HEK293 (cell line): ENCODE results near the gene SHISAL1.

ENCODE experiments used
- CTCF ChIA-PET: fragments of 350-600 bp; formaldehyde crosslinking; extraction: SDS; loops from one replicate; lab custom pipeline; 2021; ENCODE audit warnings: antibody characterized with exemption; lab: Yijun Ruan, JAX
- POLR2A ChIA-PET: fragments of 300-600 bp; formaldehyde crosslinking; extraction: SDS; loops from one replicate; lab custom pipeline; 2020; ENCODE audit warnings: antibody characterized with exemption, inconsistent platforms; lab: Yijun Ruan, JAX
- H3K27ac ChIP-seq: fragments of 200-500 bp; sonication (Bioruptor generic); 2 replicates; pipeline ENCODE4 v1.5.1; 2014; ENCODE audit warnings: low read depth, low read length, control low read depth, inconsistent platforms; ENCODE audit errors: extremely low read depth
- H3K36me3 ChIP-seq, 2 experiments: fragments of 200-500 bp in 1 of 2; sonication (Bioruptor generic) in 1 of 2; 1 replicate in 1 of 2; 2 replicates in 1 of 2; pipeline ENCODE4 v1.5.1; 2014 to 2017; ENCODE audit warnings: inconsistent platforms in 2 of 2, low read length in 2 of 2; ENCODE audit not compliant: control insufficient read depth in 2 of 2, insufficient read depth in 1 of 2
- H3K4me1 ChIP-seq: fragments of 200-500 bp; sonication (Bioruptor generic); 2 replicates; pipeline ENCODE4 v1.5.1; 2014; ENCODE audit warnings: mild to moderate bottlenecking, low read length, inconsistent platforms; ENCODE audit not compliant: control insufficient read depth, insufficient read depth
- H3K4me3 ChIP-seq: 2 replicates; pipeline ENCODE4 v1.5.1; 2011; ENCODE audit warnings: low read depth, mild to moderate bottlenecking, control low read depth, low read length, moderate library complexity
- H3K9me3 ChIP-seq: fragments of 200-500 bp; sonication (Bioruptor generic); 2 replicates; pipeline ENCODE4 v1.5.1; 2014; ENCODE audit warnings: low read depth, low read length, inconsistent platforms; ENCODE audit not compliant: control insufficient read depth, insufficient read depth
- MYNN ChIP-seq: fragments of 450-650 bp; formaldehyde crosslinking; IDR thresholded peaks from 2 replicates; pipeline ENCODE4 v1.5.1; 2016; ENCODE audit warnings: missing biosample characterization, missing genetic modification characterization, borderline replicate concordance
- SCRT1 ChIP-seq: fragments of 450-650 bp; formaldehyde crosslinking; IDR thresholded peaks from 2 replicates; pipeline ENCODE4 v1.5.1; 2016; ENCODE audit warnings: missing biosample characterization, missing genetic modification characterization, borderline replicate concordance
- YY1 ChIP-seq: fragments of 450-650 bp; formaldehyde crosslinking; IDR thresholded peaks from 2 replicates; pipeline ENCODE4 v1.5.1; 2018; ENCODE audit warnings: missing biosample characterization, missing genetic modification characterization
- ZFP37 ChIP-seq: fragments of 450-650 bp; formaldehyde crosslinking; IDR thresholded peaks from 2 replicates; pipeline ENCODE4 v1.5.1; 2016; ENCODE audit warnings: missing biosample characterization, missing genetic modification characterization
- ZIC2 ChIP-seq: fragments of 450-650 bp; formaldehyde crosslinking; IDR thresholded peaks from 2 replicates; pipeline ENCODE4 v1.5.1; 2016; ENCODE audit warnings: missing biosample characterization, missing genetic modification characterization
- ZNF157 ChIP-seq: fragments of 450-650 bp; formaldehyde crosslinking; IDR thresholded peaks from 2 replicates; pipeline ENCODE4 v1.5.1; 2016; ENCODE audit warnings: missing biosample characterization, missing genetic modification characterization
- ZNF239 ChIP-seq: fragments of 450-650 bp; formaldehyde crosslinking; IDR thresholded peaks from 2 replicates; pipeline ENCODE4 v1.5.1; 2016; ENCODE audit warnings: missing biosample characterization, missing genetic modification characterization
- ZNF37A ChIP-seq: fragments of 450-650 bp; IDR thresholded peaks from 2 replicates; pipeline ENCODE4 v1.5.1; 2018; ENCODE audit warnings: missing biosample characterization, missing genetic modification characterization
- ZNF555 ChIP-seq: fragments of 450-650 bp; formaldehyde crosslinking; conservative IDR thresholded peaks from 2 replicates; pipeline ENCODE4 v1.5.1; 2017; ENCODE audit warnings: missing biosample characterization, mild to moderate bottlenecking, missing genetic modification characterization, inconsistent platforms
- ZNF701 ChIP-seq: fragments of 450-650 bp; formaldehyde crosslinking; IDR thresholded peaks from 2 replicates; pipeline ENCODE4 v1.5.1; 2016; ENCODE audit warnings: missing biosample characterization, missing genetic modification characterization
- ZNF791 ChIP-seq: fragments of 450-650 bp; formaldehyde crosslinking; IDR thresholded peaks from 2 replicates; pipeline ENCODE4 v1.5.1; 2016; ENCODE audit warnings: missing biosample characterization, missing genetic modification characterization
- TF ChIP-seq, protein P1 (sequence below): fragments of 450-650 bp; formaldehyde crosslinking; IDR thresholded peaks from 2 replicates; pipeline ENCODE4 v1.5.1; 2016; ENCODE audit warnings: missing biosample characterization, missing genetic modification characterization
- TF ChIP-seq, protein P2 (sequence below): fragments of 450-650 bp; formaldehyde crosslinking; IDR thresholded peaks from 2 replicates; pipeline ENCODE4 v1.5.1; 2016; ENCODE audit warnings: missing biosample characterization, missing genetic modification characterization, low read depth
- TF ChIP-seq, protein P3 (sequence below): fragments of 450-650 bp; formaldehyde crosslinking; IDR thresholded peaks from 2 replicates; pipeline ENCODE4 v1.5.1; 2016; ENCODE audit warnings: missing biosample characterization, missing genetic modification characterization
- TF ChIP-seq, protein P4 (sequence below): fragments of 450-650 bp; formaldehyde crosslinking; IDR thresholded peaks from 2 replicates; pipeline ENCODE4 v1.5.1; 2017; ENCODE audit warnings: missing biosample characterization, missing genetic modification characterization
- TF ChIP-seq, protein P5 (sequence below): fragments of 450-650 bp; formaldehyde crosslinking; IDR thresholded peaks from 2 replicates; pipeline ENCODE4 v1.5.1; 2016; ENCODE audit warnings: missing biosample characterization, missing genetic modification characterization
- TF ChIP-seq, protein P6 (sequence below): fragments of 450-650 bp; formaldehyde crosslinking; optimal IDR thresholded peaks from 2 replicates; pipeline ENCODE3; 2016; ENCODE audit warnings: missing biosample characterization, mild to moderate bottlenecking, missing genetic modification characterization
- TF ChIP-seq, protein P7 (sequence below): fragments of 450-650 bp; formaldehyde crosslinking; IDR thresholded peaks from 2 replicates; pipeline ENCODE4 v1.5.1; 2016; ENCODE audit warnings: missing biosample characterization, missing genetic modification characterization, low read depth
- TF ChIP-seq, protein P8 (sequence below): fragments of 450-650 bp; formaldehyde crosslinking; IDR thresholded peaks from 2 replicates; pipeline ENCODE4 v1.5.1; 2016; ENCODE audit warnings: missing biosample characterization, missing genetic modification characterization
- TF ChIP-seq, protein P9 (sequence below): fragments of 450-650 bp; formaldehyde crosslinking; IDR thresholded peaks from 2 replicates; pipeline ENCODE4 v1.5.1; 2016; ENCODE audit warnings: missing biosample characterization, missing genetic modification characterization, borderline replicate concordance

Gene SHISAL1

DNA sequence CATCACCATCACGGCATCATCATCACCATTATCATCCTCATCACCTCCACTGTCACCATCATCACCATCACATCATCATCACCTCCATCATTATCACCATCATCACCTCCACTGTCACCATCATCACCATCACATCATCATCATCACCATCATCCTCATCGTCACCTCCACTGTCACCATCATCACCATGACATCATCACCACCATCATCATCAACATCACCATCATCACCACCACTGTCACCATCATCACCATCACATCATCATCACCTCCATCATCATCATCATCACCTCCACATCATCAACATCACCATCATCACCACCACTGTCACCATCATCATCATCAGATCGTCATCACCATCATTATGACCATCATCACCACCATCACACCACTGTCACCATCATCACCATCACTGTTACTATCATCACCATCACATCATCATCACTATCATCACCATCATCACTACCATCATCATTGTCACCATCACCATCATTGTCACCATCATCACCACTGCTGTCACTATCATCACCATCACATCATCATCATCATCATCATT, 99.2 kb downstream of the SHISAL1 start:
- ChIA-PET POLR2A (no interaction called here), CTCF (no interaction called here)
- Histone ChIP-seq H3K36me3 (no peaks in the 10 kb centered on the region), H3K4me3 (no peak overlapping the region), H3K4me1 (no peaks in the 10 kb centered on the region), H3K27ac (no peak overlapping the region), H3K9me3 (no peaks in the 10 kb centered on the region)
- TF ChIP-seq ZFP37 (tag by site-specific recombination) (no peak), SCRT1 (tag by site-specific recombination) (no peak), YY1 (tag by site-specific recombination) (no peak), ZNF157 (no peak), ZNF791 (tag by site-specific recombination) (no peak), ZIC2 (tag by site-specific recombination) (no peak), ZNF555 (tag by site-specific recombination) (no peak), ZNF37A (tag by site-specific recombination) (no peak), ZNF701 (no peak), MYNN (no peak), ZNF239 (no peak)
- TF ChIP-seq, protein P1, sequence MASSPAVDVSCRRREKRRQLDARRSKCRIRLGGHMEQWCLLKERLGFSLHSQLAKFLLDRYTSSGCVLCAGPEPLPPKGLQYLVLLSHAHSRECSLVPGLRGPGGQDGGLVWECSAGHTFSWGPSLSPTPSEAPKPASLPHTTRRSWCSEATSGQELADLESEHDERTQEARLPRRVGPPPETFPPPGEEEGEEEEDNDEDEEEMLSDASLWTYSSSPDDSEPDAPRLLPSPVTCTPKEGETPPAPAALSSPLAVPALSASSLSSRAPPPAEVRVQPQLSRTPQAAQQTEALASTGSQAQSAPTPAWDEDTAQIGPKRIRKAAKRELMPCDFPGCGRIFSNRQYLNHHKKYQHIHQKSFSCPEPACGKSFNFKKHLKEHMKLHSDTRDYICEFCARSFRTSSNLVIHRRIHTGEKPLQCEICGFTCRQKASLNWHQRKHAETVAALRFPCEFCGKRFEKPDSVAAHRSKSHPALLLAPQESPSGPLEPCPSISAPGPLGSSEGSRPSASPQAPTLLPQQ (tag by site-specific recombination) = no peak
- TF ChIP-seq, protein P2, sequence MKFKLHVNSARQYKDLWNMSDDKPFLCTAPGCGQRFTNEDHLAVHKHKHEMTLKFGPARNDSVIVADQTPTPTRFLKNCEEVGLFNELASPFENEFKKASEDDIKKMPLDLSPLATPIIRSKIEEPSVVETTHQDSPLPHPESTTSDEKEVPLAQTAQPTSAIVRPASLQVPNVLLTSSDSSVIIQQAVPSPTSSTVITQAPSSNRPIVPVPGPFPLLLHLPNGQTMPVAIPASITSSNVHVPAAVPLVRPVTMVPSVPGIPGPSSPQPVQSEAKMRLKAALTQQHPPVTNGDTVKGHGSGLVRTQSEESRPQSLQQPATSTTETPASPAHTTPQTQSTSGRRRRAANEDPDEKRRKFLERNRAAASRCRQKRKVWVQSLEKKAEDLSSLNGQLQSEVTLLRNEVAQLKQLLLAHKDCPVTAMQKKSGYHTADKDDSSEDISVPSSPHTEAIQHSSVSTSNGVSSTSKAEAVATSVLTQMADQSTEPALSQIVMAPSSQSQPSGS (tag by site-specific recombination) = peak; percentile 92
- TF ChIP-seq, protein P3, sequence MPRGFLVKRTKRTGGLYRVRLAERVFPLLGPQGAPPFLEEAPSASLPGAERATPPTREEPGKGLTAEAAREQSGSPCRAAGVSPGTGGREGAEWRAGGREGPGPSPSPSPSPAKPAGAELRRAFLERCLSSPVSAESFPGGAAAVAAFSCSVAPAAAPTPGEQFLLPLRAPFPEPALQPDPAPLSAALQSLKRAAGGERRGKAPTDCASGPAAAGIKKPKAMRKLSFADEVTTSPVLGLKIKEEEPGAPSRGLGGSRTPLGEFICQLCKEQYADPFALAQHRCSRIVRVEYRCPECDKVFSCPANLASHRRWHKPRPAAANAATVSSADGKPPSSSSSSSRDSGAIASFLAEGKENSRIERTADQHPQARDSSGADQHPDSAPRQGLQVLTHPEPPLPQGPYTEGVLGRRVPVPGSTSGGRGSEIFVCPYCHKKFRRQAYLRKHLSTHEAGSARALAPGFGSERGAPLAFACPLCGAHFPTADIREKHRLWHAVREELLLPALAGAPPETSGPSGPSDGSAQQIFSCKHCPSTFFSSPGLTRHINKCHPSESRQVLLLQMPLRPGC (tag by site-specific recombination) = no peak; the same call in 1 of the 2 replicates
- TF ChIP-seq, protein P4, sequence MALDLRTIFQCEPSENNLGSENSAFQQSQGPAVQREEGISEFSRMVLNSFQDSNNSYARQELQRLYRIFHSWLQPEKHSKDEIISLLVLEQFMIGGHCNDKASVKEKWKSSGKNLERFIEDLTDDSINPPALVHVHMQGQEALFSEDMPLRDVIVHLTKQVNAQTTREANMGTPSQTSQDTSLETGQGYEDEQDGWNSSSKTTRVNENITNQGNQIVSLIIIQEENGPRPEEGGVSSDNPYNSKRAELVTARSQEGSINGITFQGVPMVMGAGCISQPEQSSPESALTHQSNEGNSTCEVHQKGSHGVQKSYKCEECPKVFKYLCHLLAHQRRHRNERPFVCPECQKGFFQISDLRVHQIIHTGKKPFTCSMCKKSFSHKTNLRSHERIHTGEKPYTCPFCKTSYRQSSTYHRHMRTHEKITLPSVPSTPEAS = no peak
- TF ChIP-seq, protein P5, sequence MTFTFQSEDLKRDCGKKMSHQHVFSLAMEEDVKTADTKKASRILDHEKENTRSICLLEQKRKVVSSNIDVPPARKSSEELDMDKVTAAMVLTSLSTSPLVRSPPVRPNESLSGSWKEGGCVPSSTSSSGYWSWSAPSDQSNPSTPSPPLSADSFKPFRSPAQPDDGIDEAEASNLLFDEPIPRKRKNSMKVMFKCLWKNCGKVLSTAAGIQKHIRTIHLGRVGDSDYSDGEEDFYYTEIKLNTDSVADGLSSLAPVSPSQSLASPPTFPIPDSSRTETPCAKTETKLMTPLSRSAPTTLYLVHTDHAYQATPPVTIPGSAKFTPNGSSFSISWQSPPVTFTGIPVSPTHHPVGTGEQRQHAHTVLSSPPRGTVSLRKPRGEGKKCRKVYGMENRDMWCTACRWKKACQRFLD (tag by site-specific recombination) = 0 out of 2 replicates have a peak, but pooled peaks have one; percentile 24
- TF ChIP-seq, protein P6, sequence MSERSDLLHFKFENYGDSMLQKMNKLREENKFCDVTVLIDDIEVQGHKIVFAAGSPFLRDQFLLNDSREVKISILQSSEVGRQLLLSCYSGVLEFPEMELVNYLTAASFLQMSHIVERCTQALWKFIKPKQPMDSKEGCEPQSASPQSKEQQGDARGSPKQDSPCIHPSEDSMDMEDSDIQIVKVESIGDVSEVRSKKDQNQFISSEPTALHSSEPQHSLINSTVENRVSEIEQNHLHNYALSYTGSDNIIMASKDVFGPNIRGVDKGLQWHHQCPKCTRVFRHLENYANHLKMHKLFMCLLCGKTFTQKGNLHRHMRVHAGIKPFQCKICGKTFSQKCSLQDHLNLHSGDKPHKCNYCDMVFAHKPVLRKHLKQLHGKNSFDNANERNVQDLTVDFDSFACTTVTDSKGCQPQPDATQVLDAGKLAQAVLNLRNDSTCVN (tag by site-specific recombination) = no peak
- TF ChIP-seq, protein P7, sequence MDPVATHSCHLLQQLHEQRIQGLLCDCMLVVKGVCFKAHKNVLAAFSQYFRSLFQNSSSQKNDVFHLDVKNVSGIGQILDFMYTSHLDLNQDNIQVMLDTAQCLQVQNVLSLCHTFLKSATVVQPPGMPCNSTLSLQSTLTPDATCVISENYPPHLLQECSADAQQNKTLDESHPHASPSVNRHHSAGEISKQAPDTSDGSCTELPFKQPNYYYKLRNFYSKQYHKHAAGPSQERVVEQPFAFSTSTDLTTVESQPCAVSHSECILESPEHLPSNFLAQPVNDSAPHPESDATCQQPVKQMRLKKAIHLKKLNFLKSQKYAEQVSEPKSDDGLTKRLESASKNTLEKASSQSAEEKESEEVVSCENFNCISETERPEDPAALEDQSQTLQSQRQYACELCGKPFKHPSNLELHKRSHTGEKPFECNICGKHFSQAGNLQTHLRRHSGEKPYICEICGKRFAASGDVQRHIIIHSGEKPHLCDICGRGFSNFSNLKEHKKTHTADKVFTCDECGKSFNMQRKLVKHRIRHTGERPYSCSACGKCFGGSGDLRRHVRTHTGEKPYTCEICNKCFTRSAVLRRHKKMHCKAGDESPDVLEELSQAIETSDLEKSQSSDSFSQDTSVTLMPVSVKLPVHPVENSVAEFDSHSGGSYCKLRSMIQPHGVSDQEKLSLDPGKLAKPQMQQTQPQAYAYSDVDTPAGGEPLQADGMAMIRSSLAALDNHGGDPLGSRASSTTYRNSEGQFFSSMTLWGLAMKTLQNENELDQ (tag by site-specific recombination) = no peak
- TF ChIP-seq, protein P8, sequence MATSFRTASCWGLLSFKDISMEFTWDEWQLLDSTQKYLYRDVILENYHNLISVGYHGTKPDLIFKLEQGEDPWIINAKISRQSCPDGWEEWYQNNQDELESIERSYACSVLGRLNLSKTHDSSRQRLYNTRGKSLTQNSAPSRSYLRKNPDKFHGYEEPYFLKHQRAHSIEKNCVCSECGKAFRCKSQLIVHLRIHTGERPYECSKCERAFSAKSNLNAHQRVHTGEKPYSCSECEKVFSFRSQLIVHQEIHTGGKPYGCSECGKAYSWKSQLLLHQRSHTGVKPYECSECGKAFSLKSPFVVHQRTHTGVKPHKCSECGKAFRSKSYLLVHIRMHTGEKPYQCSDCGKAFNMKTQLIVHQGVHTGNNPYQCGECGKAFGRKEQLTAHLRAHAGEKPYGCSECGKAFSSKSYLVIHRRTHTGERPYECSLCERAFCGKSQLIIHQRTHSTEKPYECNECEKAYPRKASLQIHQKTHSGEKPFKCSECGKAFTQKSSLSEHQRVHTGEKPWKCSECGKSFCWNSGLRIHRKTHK = peak; percentile 6; the same call in 1 of the 2 replicates
- TF ChIP-seq, protein P9, sequence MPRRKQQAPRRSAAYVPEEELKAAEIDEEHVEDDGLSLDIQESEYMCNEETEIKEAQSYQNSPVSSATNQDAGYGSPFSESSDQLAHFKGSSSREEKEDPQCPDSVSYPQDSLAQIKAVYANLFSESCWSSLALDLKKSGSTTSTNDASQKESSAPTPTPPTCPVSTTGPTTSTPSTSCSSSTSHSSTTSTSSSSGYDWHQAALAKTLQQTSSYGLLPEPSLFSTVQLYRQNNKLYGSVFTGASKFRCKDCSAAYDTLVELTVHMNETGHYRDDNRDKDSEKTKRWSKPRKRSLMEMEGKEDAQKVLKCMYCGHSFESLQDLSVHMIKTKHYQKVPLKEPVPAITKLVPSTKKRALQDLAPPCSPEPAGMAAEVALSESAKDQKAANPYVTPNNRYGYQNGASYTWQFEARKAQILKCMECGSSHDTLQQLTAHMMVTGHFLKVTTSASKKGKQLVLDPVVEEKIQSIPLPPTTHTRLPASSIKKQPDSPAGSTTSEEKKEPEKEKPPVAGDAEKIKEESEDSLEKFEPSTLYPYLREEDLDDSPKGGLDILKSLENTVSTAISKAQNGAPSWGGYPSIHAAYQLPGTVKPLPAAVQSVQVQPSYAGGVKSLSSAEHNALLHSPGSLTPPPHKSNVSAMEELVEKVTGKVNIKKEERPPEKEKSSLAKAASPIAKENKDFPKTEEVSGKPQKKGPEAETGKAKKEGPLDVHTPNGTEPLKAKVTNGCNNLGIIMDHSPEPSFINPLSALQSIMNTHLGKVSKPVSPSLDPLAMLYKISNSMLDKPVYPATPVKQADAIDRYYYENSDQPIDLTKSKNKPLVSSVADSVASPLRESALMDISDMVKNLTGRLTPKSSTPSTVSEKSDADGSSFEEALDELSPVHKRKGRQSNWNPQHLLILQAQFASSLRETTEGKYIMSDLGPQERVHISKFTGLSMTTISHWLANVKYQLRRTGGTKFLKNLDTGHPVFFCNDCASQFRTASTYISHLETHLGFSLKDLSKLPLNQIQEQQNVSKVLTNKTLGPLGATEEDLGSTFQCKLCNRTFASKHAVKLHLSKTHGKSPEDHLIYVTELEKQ (tag by site-specific recombination) = no peak
